Measurements from ENCODE around the gene TMEM187.

DNA sequence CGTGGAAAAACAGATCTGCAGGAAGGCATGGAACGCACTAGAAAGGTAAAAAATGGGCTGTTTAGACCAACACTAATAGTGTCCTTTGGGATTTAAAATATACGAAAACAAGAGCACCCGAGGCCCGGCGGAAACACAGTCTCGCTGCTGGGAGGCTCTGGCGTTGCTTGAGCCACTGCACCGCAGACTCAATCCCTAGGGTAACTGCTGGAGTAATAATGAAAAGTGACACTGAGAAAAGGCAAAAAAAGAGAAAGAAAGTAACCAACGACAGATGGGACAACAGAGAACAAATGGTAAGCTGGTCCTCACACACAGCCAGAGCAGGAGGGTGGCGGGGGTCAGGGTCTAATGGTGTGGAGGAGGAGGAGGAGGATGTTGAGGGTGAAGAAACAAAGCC is 31.8 kb downstream of the TMEM187 start:
- TF ChIP-seq, protein P1, sequence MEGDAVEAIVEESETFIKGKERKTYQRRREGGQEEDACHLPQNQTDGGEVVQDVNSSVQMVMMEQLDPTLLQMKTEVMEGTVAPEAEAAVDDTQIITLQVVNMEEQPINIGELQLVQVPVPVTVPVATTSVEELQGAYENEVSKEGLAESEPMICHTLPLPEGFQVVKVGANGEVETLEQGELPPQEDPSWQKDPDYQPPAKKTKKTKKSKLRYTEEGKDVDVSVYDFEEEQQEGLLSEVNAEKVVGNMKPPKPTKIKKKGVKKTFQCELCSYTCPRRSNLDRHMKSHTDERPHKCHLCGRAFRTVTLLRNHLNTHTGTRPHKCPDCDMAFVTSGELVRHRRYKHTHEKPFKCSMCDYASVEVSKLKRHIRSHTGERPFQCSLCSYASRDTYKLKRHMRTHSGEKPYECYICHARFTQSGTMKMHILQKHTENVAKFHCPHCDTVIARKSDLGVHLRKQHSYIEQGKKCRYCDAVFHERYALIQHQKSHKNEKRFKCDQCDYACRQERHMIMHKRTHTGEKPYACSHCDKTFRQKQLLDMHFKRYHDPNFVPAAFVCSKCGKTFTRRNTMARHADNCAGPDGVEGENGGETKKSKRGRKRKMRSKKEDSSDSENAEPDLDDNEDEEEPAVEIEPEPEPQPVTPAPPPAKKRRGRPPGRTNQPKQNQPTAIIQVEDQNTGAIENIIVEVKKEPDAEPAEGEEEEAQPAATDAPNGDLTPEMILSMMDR (IDR thresholded peaks at IDR 0.05): no peak
- TF ChIP-seq POLR2A (IDR thresholded peaks at IDR 0.05): no peak
